ENCODE data around the gene KLHL26.

GRCh38 chr19:18629166-18630088 lies 7.4 kb upstream of the KLHL26 start:
- TF ChIP-seq NFIC (IDR thresholded peaks at IDR 0.05) (no peak), ZNF354B (CRISPR knock-in tag; IDR thresholded peaks at IDR 0.05) (no peak), NR2F6 (CRISPR knock-in tag; IDR thresholded peaks at IDR 0.05) (no peak), CREB1 (IDR thresholded peaks at IDR 0.05) (no peak), CREB1 (CRISPR knock-in tag; IDR thresholded peaks at IDR 0.05) (no peak), HINFP (tag; conservative IDR thresholded peaks at IDR 0.05; ENCODE audit: low read depth) (no peak)
